Astrocyte (in vitro differentiated cells and primary cell): ENCODE measurements around the gene CSF2RB. TPM values are rescaled to one million over a fixed set of nuclear protein-coding genes. Genes with fewer than 3 reads are reported as not detected.
A peak's percentile ranks its signal among the peaks of the same experiment; 100 is the strongest.

Source experiments
- DNase-seq: peaks from one replicate; pipeline ENCODE4 v3.0.0-alpha.2; 2010; ENCODE audit warnings: low read depth
- FAIRE-seq: peaks from 2 replicates; lab custom pipeline; 2011; peaks lifted over from hg19 to GRCh38; lab: Jason Lieb, UNC
- H2AFZ ChIP-seq: 2 replicates; pipeline ENCODE4 v1.6.0; 2012; ENCODE audit warnings: low read depth, low read length, inconsistent platforms
- H3K27ac ChIP-seq: 2 replicates; pipeline ENCODE4 v1.5.1; 2011; ENCODE audit warnings: low read depth, low read length, inconsistent platforms
- H3K27me3 ChIP-seq: 2 replicates; pipeline ENCODE4 v1.6.0; 2011; ENCODE audit warnings: low read length, inconsistent platforms; ENCODE audit not compliant: insufficient read depth
- H3K36me3 ChIP-seq: 2 replicates; pipeline ENCODE4 v1.5.1; 2011; ENCODE audit warnings: low read length, inconsistent platforms; ENCODE audit not compliant: insufficient read depth
- H3K4me1 ChIP-seq: 2 replicates; pipeline ENCODE4 v1.5.1; 2011; ENCODE audit warnings: low read length, inconsistent platforms; ENCODE audit not compliant: insufficient read depth
- H3K4me2 ChIP-seq: 2 replicates; pipeline ENCODE4 v1.6.0; 2012; ENCODE audit warnings: low read length, inconsistent platforms
- H3K4me3 ChIP-seq: 2 replicates; pipeline ENCODE4 v1.5.1; 2011; ENCODE audit warnings: low read depth, mild to moderate bottlenecking, low read length, inconsistent platforms; ENCODE audit not compliant: insufficient read depth
- H3K79me2 ChIP-seq: 2 replicates; pipeline ENCODE4 v1.6.0; 2012; ENCODE audit warnings: mild to moderate bottlenecking, low read length, inconsistent platforms; ENCODE audit not compliant: insufficient read depth
- H3K9ac ChIP-seq: 2 replicates; pipeline ENCODE4 v1.6.0; 2012; ENCODE audit warnings: mild to moderate bottlenecking, low read length, inconsistent platforms
- H3K9me3 ChIP-seq: 2 replicates; pipeline ENCODE4 v1.5.1; 2012; ENCODE audit warnings: low read depth, mild to moderate bottlenecking, low read length, inconsistent platforms; ENCODE audit not compliant: insufficient read depth
- H4K20me1 ChIP-seq: 2 replicates; pipeline ENCODE4 v1.6.0; 2012; ENCODE audit warnings: low read length, inconsistent platforms; ENCODE audit not compliant: insufficient read depth
- H3K27ac Mint-ChIP-seq: one replicate; pipeline ENCODE4 v1.8.0; 2021; ENCODE audit warnings: mild to moderate bottlenecking, mixed read lengths; ENCODE audit not compliant: unreplicated experiment
- H3K27me3 Mint-ChIP-seq: one replicate; pipeline ENCODE4 v1.8.0; 2021; ENCODE audit warnings: low read depth, mixed read lengths; ENCODE audit not compliant: unreplicated experiment
- H3K36me3 Mint-ChIP-seq: one replicate; pipeline ENCODE4 v1.8.0; 2021; ENCODE audit warnings: low read depth, mixed read lengths; ENCODE audit not compliant: unreplicated experiment
- H3K4me1 Mint-ChIP-seq: one replicate; pipeline ENCODE4 v1.8.0; 2021; ENCODE audit warnings: low read depth, mixed read lengths; ENCODE audit not compliant: unreplicated experiment
- H3K4me3 Mint-ChIP-seq: one replicate; pipeline ENCODE4 v1.8.0; 2021; ENCODE audit warnings: mild to moderate bottlenecking, moderate library complexity, mixed read lengths; ENCODE audit not compliant: unreplicated experiment
- H3K9me3 Mint-ChIP-seq: one replicate; pipeline ENCODE4 v1.8.0; 2021; ENCODE audit warnings: mild to moderate bottlenecking, mixed read lengths; ENCODE audit not compliant: unreplicated experiment
- CTCF ChIP-seq: IDR thresholded peaks from 2 replicates; pipeline ENCODE4 v1.5.1; 2011; ENCODE audit warnings: low read depth, mild to moderate bottlenecking, inconsistent platforms, low read length, moderate library complexity; ENCODE audit not compliant: insufficient read depth
- EZH2 ChIP-seq: IDR thresholded peaks from 2 replicates; pipeline ENCODE4 v1.6.1; 2012; ENCODE audit warnings: mild to moderate bottlenecking, low read length, inconsistent platforms; ENCODE audit not compliant: insufficient read depth
- total RNA-seq: library from RNA; stranded (reverse); gene quantifications from 2 replicates; pipeline ENCODE4 v1.2.1, GENCODE V29; 2021

The CSF2RB gene
- total RNA-seq, 1 donor from 2014 or later, result 0.09 TPM

GRCh38 chr22:36951746-36952145 lies 38.3 kb downstream of the CSF2RB start:
- Mint-ChIP-seq H3K36me3 (no peaks in the 10 kb centered on the region), H3K4me1 (peaks cover 23% of the 10 kb centered on the region), H3K9me3 (peaks cover 11% of the 10 kb centered on the region), H3K4me3 (no peak overlapping the region), H3K27ac (peak overlapping the region; percentile 59), H3K27me3 (peaks cover 19% of the 10 kb centered on the region)
- Histone ChIP-seq H3K4me1 (no peaks in the 10 kb centered on the region), H3K9me3 (no peaks in the 10 kb centered on the region), H3K4me2 (no peak overlapping the region), H2AFZ (no peak overlapping the region), H4K20me1 (no peaks in the 10 kb centered on the region), H3K9ac (no peak overlapping the region), H3K4me3 (no peak overlapping the region), H3K36me3 (no peaks in the 10 kb centered on the region), H3K27me3 (no peaks in the 10 kb centered on the region), H3K27ac (no peak overlapping the region), H3K79me2 (no peaks in the 10 kb centered on the region)
- FAIRE-seq, result no peak
- TF ChIP-seq CTCF (no peak), EZH2 (no peak)
- no peak for DNase-seq

GRCh38 chr22:36953239-36954080 lies 40.0 kb downstream of the CSF2RB start:
- no peaks in the 10 kb centered on the region for H3K79me2 ChIP-seq
- peaks cover 10% of the 10 kb centered on the region for H3K4me1 Mint-ChIP-seq
- no peaks in the 10 kb centered on the region for H3K9me3 ChIP-seq
- H3K36me3 Mint-ChIP-seq, result no peaks in the 10 kb centered on the region
- no peak overlapping the region for H3K4me3 Mint-ChIP-seq
- FAIRE-seq, result no peak
- no peak overlapping the region for H3K27ac Mint-ChIP-seq
- TF ChIP-seq CTCF, result no peak
- TF ChIP-seq EZH2, result no peak
- no peak overlapping the region for H3K27ac ChIP-seq
- no peaks in the 10 kb centered on the region for H3K36me3 ChIP-seq
- H4K20me1 ChIP-seq, result no peaks in the 10 kb centered on the region
- H3K27me3 ChIP-seq, result no peaks in the 10 kb centered on the region
- no peak overlapping the region for H2AFZ ChIP-seq
- no peak overlapping the region for H3K4me2 ChIP-seq
- peaks cover 19% of the 10 kb centered on the region for H3K27me3 Mint-ChIP-seq
- peaks cover 11% of the 10 kb centered on the region for H3K9me3 Mint-ChIP-seq
- H3K4me3 ChIP-seq, result no peak overlapping the region
- H3K9ac ChIP-seq, result no peak overlapping the region
- H3K4me1 ChIP-seq, result no peaks in the 10 kb centered on the region
- no peak for DNase-seq
